HS-27A (cell line): ENCODE results near the gene SLC2A9.
"Not testable (repeated sequence)": the region's sequence is repeated elsewhere in the genome, so short reads cannot be mapped to it uniquely, and the experiment has no call there.

Experiments used
- DNase-seq: peaks from one replicate; pipeline ENCODE4 v3.0.0-alpha.2; 2012; ENCODE audit warnings: low read depth, missing footprints

SLC2A9 gene

DNA sequence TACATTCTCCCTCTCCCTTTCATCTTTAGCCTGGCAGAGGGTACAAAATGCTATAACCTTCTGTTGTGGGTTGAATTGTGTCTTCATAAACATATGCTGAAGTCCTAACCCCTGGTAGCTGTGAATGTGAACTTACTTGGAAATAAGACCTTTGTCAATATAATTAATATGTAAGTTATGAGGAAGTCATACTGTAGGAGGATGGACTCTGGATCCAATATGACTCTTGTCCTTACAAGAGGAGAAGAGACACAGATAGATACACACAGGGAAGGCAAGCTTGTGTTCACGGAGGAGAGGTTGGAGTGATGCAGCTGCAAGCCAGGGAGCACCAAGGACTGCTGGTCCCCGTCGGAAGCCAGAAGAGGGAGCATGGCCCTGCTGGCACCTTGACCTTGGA, 94.7 kb downstream of the SLC2A9 start:
- DNase-seq: no peak

DNA sequence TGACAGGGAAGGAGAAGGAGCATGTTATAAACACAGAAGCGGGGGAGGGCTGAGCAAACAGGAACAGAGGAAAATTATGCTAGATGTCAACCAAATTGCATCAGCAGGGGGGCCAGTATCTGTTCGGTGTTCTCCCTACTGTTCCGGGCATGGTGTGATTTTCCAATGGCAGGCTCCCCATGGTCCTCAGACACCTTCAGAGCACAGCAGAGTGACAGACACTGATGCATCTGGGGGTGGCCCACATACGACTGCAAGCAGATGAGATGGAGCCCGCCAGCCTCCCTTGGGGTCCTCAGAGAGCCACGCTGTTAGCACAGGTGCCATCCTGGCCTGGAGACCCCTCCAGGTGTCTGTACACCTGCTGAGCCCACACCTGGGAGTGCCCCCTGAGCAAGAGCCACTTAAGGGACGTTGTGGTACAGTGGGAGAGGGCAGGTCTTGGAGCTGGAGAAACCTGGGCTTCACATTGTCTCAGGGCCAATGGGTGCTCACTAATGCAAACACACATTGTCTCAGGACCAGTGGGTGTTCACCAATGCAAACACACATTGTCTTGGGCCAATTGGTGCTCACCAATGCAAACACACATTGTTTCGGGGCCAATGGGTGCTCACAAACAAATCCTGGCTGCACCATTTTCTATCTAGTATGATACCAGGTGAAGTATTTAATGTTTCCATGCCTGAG, 95.4 kb downstream of the SLC2A9 start:
- DNase-seq: no peak

GRCh38 chr4:9924750-9925149, 96.5 kb downstream of the SLC2A9 start:
- DNase-seq: no peak

GRCh38 chr4:9923195-9923812, 98.0 kb downstream of the SLC2A9 start:
- DNase-seq: no peak

DNA sequence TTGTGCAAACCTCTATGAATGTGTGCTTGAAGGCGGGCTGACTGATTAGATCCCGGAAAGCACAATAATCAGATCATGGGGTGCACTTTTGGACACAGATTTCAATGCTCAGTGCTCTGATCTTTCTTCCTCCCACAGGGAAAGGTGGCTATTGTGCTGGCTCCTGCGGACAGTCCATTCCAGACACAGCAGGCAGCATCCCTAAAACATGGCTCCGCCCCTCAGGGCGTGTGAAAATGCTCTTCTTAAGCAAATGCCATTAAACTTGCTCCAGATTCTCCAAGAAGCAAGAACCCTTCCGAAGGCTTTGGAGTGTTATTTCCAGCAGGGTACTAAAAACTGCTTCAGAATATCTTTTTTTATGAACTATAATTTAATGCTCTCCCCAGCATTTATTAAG, 100.0 kb downstream of the SLC2A9 start:
- DNase-seq: no peak

- DNase-seq: no peak
Measured at GRCh38 chr4:9920029-9920428, 101.3 kb downstream of the SLC2A9 start.

GRCh38 chr4:9919047-9919446, 102.2 kb downstream of the SLC2A9 start:
- no peak for DNase-seq

DNA sequence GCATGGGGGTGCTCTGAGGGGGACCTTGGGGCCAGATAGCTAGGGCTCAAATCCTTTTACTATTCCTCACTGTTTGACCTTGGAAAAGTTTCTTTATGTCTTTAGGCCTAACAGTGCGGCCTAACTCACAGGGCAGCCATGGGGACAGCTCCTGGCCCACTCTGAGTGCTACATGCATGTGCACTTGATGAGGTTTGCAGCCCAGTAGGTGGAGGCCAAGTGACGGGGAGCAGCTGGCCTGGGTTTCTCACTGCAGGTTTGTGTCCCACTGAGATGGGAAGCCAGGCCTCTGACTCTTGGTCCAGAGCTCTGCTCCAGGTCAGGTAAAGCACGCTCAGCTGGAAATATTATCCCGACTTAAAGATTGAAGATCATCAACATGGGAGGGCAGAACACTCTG, 102.8 kb downstream of the SLC2A9 start:
- no peak for DNase-seq

DNA sequence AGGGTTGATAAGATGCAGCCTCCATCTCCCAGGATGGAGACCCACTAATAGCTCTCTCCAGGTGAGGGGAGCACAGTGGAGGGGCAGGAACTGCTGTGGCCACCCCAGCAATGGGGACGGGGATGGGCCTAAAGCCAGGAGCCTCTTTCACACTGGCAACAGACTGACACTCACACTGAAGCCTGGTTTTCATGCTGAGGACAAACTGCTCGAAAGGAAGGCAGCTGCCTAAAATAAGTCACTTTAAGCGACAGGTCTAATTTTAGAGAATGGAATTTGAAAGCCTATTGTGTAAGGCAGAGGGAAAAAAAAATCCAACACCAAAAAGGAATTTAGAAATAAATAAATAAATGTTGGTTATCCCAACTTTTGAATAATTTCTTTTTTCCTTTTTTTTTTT, 104.4 kb downstream of the SLC2A9 start:
- DNase-seq: no peak

DNA sequence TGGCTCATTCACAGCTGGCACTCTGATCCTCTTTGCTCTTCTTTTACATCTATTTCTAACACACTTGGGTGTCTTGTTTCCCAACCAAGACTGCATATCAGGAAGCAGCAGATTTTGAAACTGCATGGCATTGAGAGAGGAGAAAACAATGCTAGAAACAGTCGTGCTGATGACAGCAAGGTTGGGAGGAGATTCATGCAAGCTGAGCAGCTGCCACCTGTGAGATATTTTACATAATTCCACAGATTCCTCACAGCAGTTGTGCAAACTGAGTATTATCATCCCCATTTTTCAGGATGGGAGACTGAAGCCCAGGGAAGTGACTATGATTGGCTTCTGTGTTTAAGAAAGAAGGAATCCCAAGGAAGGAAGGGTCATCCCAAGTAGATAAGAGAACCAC, 105.0 kb downstream of the SLC2A9 start:
- DNase-seq: no peak

DNA sequence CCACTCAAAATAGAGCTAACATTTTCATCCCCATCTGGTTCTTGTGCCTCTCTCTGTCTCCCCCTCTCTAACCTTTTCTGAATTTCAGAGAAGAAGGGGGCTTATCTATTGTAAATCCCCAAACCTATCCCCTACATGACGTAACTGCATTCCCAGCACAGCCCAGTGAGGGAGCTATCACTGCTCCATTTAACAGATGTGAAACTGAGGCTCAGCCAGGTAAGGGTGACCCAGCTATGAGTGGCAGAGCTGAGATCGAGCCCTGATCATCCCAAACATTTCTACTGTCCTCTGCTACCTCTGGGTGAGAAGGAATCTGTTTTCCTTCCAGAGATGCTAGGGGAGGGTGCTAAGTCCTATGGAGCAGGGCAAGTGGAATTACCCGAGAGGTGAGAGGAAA, 107.5 kb downstream of the SLC2A9 start:
- no peak for DNase-seq

DNA sequence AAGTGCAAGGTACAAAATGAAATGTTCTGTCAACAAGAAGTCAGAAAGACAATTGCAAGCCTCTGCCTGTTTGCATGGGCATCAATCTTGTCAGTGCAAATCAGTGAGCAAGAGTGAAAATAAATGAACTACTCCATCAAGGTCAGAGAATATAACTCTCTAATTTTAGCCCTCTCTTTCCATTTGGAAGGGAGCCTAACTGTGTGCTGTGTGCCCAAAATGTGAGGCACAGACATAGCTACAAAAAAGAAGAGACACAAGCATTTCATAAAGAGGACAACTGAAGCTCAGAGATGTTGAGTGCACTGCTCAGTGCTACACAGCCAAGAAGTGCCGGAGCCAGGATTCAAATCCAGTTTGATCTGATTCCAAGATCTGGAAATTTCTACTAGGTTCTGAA, 114.3 kb downstream of the SLC2A9 start:
- DNase-seq: no peak

GRCh38 chr4:9904976-9905587, 116.2 kb downstream of the SLC2A9 start:
- DNase-seq: no peak

DNA sequence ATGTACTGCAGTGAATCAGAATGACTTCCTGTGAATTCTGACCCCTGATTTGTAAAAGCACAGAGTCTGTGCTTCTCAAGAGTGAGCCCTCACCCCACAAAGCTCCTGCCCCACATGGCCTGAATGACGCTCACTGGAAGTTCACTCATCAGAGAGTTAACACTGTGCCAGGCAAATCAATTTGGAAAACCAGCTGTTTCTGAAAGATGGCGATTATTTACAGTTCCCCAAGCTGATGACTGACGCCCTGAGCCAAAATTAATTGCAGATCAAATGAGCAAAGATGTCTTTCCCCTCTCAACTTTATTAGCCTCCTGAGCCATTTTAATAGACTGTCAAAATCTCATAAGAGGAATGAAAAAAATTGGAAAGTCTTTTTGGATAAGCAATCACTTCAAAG, 118.0 kb downstream of the SLC2A9 start:
- no peak for DNase-seq

DNA sequence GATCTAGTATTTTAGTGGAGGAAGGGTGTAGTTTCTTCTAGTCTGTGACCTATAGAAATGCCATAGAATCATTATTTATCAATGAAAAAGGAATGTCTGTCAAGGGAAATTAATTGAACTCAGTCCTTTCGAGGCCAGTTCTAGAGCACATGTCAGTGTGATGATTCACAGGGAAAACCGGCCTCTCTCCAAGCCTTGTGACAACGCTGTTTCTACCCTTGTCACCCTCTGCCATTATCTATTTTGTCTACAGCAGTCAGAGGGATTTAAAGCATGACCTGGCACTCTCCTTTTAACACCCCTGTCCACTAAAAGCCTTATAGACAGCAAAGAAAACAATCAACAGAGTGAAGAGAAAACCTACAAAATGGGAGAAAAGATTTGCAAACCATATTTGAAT, 120.0 kb downstream of the SLC2A9 start:
- no peak for DNase-seq

DNA sequence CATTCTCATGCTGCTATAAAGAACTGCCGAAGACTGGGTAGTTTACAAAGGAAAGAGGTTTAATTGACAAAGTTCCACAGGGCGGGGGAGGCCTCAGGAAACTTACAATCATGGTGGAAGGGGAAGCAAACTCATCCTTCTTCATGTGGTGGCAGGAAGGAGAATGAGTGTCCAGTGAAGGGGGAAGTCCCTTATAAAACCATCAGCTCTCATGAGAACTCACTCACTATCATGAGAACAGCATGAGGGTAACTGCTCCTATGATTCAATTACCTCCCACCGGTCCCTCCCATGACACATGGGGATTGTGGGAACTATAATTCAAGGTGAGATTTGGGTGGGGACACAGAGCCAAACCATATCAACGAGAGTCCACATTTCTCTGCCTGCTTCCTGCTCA, 120.7 kb downstream of the SLC2A9 start:
- DNase-seq: not testable (repeated sequence)

DNA sequence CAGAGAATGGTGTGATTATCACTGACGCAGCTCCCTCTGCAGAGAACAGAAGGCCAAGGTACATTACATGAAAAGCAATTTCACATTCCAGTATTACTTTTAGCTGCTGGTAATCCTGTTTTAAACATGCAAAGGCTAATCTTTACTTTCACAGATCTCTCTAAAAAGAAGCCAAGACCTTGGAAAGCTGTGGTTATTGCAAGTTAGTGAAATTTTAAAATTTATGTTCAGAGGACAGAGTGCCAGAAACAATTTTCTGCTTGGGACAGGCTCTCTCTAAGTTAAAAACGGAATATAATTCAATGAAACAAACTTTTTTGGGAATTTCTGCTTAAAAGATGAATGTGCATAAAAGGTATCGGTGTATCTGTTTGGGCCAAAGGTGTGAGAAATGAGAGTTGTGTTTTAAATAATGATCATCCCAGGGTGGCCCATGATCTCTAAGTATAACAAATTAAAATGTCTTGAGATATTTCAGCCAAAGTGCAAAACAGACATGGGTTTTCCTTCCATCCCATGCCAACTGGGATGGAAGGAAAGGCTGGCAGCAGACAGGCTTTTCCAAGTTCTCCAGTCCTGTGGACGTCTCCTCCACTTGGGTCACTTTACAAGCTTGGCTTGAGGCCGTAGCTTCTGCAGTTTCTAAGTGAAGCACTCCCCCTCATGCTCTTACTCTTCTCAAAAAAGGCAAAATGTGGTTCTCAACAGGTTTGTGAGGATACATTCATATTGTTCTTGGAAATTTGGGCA, 121.8 kb downstream of the SLC2A9 start:
- DNase-seq: no peak

GRCh38 chr4:9898596-9899305, 122.5 kb downstream of the SLC2A9 start:
- no peak for DNase-seq

DNA sequence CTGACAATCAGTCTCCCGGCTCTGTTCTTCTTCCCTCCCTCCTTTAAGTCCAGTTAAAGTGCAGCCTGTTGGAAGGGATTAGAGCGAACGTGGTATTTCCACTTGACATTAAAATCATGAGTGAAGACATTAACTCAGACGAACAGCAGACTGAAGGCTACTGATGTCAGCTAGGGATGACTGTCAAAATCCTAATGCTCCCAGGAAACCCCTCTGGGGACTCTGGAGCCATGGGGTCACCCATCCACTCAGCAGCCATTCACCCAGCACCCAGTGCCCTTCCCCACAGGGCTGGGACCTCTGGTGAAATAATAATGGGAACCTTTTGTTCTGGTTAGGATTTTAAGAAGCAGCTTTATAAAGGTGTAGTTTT, 126.0 kb downstream of the SLC2A9 start:
- no peak for DNase-seq

- no peak for DNase-seq
Measured at GRCh38 chr4:9894644-9895332, 126.5 kb downstream of the SLC2A9 start.

- DNase-seq: no peak
Measured at GRCh38 chr4:9893329-9894108, 127.8 kb downstream of the SLC2A9 start.
